HG03280 (cell line): ENCODE data around the gene BHLHE40.
A peak's percentile ranks its signal among the peaks of the same experiment; 100 is the strongest.
"Not testable (repeated sequence)": the region's sequence is repeated elsewhere in the genome, so short reads cannot be mapped to it uniquely, and the experiment has no call there.

Experiments used
- ATAC-seq: cut with Tn5 transposase; IDR thresholded peaks from one replicate; pipeline ENCODE4 v1.9.1; 2021; ENCODE audit warnings: mild to moderate bottlenecking, moderate library complexity; ENCODE audit not compliant: unreplicated experiment

BHLHE40 gene

DNA sequence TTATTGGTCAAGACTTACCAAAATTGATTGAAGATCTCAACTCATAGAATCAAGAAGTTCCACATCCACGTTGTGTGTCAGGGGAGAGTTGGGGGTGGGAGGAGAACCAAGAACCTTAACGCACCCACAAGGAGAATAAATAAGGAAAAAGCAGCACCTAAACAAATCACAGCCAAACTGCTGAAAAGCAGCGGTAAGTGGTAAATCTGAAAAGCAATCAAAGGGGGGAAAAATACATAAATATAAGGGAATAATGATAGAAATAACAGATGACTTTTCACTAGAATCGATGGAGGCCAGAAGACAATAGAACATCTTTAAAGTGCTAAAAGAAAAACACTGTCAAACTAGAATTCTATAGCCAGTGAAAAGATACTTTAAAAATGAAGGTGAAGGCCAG, 20.1 kb upstream of the BHLHE40 start:
- ATAC-seq = no peak

DNA sequence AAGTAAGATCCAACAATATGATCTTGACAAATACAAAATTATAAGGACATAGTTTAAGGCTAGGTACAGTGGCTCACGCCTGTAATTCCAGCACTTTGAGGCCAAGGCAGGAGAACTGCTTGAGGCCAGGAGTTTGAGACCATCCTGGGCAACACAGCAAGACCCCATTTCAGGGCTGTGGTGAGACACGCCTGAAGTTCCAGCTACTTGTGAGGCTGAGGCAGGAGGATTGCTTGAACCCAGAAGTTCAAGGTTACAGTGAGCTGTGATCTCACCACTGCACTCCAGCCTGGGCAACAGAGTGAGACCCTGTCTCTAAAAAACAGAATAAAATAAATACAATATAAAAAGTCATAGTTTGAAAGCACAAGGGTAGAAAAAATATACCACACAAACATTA, 17.4 kb upstream of the BHLHE40 start:
- ATAC-seq = not testable (repeated sequence)

DNA sequence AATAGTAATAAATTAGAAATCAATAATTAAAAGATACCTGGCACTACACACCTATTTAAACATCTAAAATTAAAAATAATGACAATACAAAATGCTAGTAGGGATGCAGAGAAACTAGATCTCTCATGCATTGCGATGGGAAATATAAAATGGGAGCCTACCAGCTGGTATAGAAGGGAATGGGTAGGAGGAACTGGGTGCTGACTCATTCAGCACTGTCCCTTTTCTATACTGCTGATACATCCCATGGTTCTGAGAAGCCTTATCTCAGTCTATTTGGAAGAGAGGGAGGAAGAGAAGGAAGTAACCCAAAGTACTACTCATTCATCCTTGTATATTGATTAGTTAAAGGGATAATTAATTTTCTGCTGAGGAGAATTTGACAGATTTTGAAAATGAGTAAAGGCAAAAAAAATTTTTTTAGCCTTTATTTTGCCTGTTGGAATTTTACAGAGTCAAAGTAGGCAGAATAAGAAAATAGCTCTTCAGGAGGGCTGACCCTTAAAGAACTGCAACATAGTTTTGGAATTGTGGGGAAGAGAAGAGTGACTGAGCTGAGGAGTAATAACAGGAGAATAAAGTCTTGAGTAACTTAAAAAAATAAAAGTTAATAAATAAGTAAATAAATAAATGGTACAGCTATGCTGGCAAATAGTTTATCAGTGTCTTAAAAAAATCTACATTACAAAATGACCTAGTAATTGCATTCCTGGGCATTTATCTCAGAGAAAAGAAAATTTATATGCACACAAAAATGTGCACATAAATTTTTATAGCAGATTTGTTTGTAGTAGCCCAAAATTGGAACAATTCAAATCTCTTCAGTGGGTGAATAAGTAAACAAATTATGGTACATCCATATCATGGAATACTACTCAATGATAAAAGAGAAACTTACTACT, 15.3 kb upstream of the BHLHE40 start:
- ATAC-seq = no peak

DNA sequence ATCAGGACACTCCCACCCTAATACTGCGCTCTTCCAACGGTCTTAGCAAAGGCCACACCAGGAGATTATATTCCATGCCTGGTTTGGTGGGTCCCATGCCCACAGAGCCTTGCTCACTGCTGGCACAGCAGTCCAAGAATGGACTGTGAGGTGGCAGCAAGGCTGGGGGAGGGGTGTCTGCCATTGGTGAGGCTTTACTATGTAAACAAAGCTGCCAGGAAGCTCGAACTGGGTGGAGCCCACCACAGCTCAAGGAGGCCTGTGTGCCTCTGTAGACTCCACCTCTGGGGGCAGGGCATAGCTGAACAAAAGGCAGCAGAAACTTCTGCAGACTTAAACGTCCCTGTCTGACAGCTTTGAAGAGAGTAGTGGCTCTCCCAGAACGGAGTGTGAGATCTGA, 13.2 kb upstream of the BHLHE40 start:
- not testable (repeated sequence) for ATAC-seq

DNA sequence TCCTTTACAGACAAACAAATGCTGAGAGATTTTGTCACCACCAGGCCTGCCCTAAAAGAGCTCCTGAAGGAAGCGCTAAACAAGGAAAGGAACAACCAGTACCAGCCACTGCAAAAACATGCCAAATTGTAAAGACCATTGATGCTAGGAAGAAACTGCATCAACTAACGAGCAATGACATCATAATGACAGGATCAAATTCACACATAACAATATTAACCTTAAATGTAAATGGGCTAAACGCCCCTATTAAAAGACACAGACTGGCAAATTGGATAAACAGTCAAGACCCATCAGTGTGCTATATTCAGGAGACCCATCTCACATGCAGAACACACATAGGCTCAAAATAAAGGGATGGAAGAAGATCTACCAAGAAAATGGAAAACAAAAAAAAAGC, 11.6 kb upstream of the BHLHE40 start:
- ATAC-seq = not testable (repeated sequence)

DNA sequence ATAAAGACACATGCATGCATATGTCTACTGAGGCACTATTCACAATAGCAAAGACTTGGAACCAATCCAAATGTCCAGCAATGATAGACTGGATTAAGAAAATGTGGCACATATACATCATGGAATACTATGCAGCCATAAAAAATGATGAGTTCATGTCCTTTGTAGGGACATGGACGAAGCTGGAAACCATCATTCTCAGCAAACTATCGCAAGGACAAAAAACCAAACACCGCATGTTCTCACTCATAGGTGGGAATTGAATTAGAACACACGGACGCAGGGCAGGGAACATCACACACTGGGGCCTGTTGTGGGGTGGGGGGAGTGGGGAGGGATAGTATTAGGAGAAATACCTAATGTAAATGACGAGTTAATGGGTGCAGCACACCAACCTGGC, 7.8 kb upstream of the BHLHE40 start:
- not testable (repeated sequence) for ATAC-seq

DNA sequence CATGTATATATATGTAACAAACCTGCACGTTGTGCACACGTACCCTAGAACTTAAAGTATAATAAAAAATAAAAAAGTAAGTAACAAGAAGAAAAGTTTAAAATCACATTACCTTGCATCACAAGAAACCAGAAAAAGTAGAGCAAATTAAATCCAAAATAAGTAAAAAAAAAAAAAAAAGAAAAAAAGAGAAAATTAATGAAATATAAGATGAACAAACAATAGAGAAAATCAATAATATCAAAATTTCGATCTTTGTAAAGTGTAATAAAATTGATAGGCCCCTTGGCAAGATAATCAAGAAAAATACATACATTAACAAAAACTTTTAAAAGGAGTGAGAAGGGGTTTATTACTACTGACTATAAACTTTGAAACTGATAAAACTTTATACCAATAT, 7.4 kb upstream of the BHLHE40 start:
- ATAC-seq = no peak

DNA sequence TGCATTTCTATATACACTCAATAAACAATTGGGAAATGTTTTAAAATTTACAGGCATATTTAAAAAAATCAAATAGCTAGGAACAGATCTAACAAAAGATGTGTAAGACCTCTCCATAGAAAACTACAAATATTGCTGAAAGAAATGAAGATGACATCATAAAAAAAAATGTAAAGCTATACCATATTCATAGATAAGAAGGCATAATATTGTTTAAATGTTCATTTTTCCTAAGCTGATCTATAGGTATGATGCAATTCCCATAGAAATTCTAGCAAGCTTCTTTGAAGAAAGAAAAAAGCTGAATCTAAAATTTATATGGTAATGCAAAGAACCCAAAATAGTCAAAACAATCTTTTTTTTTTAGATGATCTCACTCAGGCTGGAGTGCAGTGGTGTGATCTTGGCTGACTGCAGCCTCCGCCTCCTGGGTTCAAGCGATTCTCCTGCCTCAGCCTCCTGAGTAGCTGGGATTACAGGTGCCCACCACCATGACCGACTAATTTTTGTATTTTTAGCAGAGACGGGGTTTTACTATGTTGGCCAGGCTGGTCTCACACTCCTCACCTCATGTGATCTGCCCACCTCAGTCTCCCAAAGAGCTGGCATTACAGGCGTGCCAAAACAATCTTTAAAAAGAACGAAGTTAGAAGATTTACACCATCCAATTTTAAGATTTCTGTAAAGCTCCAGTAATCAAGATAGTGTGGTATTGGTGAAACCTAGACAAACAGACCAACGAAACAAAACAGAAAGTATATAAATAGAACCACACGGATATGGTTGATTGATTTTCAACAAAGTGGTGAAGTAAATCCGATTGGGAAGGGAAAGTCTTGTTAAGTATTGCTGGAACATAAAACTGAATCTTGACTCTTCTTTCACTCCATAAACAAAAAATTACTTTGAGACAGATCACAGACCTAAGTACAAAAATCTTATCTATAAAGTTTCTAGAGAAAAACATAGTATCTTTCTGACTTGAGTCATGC, 6.3 kb upstream of the BHLHE40 start:
- ATAC-seq = peak; percentile 36

DNA sequence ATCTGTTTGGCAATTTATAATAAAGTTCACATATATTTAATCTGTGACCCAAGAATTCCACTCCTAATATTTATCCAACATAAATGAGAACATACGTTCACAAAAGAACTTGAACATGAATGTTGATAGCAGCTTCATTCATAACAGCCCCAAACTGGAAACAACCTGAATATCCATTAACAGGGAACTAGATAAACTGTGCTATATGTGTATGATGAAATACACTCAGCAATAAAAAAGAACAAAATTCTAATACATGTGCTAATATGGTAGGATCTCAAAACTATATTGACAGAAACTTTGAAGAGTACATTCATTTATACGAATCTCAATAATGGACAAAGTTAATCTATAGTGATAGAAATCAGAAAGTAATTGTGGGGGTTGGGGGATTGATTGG, 5.1 kb upstream of the BHLHE40 start:
- ATAC-seq = no peak

DNA sequence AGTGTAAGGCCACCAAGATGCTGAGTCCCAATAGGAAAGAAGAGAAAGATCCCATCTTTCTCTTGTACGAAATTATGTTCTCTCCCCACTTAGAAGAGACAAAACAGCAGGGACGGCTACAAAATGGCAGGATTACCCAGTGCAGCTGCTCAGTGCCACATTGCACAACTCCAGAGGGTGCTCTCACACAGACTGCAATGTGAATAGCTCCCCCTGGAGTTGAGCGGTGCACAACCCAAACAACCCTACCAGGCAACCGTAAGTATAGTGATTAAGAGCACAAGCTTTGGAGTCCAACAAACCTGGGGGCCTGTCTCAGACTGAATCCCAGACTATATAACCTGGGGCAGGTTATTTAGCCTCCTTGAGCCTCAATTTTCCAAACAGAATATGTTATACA, 3.1 kb upstream of the BHLHE40 start:
- ATAC-seq = no peak

DNA sequence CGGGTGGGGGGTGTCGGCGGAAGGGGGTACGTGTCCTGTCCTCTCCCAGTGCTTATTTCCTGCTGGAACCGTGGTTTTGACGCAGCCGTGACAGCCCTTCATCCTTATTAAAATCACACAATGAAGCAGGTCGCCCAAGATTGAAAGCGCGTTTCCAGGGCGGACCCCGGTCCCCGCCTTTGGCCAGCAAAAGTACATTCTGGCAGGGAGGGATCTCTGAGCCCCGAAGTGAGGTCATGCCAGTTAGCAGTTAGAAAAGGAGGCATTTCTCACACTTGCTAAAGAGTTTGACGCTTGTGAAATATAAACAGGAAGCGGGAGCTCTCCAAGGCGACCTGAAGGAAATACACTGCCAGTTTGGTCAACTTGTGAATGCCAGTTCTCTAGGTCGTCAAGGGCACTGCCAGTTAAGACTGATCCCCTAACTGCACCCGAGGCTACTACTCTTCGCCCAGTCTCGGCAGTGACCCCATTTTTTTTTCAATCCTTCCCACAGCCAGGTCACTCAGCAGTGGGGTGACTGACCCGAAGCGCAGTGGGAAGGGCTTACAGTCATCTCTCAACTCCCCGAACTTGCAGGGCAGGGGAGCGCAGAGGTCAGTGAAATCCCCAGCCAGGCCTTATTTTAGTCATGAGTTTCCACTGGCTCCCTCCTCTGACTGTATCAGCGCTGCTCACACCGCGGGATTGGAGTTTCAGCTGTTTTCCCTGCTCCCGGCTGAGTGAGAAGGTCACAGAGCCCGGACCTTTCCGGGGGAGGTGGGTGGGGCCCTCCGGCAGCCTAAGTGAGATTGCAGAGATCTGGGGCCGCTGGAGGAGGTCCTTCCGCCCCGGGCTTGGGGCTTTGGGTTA, 2.0 kb upstream of the BHLHE40 start:
- peak; percentile 30 for ATAC-seq

DNA sequence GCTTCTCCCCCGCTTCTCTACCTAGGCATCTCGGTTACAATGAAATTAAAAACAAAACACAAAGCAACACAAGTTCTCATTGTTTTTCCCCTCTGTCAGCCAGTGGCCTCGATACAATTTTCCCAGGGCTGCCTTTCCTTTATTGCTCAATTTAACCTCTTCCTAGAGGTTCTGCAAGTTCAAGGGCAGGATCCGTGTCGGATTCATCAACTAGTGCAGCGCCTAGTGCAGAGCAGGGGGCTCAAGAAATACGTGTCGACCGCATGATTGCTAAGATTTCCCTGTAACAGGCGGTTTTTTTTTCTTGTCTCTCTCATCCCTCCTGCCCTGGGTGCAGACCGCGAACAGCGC, 1.4 kb upstream of the BHLHE40 start:
- no peak for ATAC-seq

DNA sequence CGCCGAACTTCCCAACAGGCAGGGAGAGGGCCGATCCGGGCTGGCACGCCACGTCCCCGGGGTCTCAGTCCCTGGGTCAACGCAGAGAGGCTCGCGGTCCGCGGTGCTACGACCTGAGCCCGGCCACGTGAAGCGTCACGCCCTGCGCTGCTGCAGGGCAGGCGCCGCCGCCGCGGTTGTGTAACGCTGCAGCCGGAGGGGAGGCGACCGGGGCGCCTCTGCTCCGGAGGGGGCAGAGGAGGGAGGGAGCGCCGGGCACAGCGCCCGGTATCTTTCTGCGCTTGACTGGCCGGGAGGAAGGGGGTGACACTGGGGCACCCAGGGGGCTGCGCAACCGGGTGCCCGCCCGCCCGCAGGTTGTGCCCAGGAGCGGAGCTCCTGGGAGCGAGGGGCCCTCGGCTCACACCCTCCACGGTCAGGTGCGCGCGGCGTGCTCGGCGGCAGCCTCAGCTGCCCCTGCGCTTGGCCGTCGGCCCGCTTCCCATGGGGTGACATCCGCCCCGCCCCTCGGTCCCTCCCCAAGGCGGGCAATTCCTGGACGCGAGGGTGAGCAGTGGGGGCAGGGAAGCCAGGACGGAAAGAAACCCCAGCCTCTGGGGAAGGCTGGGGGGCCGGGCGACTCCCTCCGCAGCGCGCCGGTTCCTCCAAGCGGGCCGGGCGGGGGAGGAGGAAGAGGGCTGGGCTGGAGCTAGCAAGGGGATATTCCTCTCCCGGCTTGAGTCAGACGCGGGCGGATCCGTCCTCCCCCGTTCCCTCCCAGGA, 852 bp upstream of the BHLHE40 start:
- peak; percentile 41 for ATAC-seq

DNA sequence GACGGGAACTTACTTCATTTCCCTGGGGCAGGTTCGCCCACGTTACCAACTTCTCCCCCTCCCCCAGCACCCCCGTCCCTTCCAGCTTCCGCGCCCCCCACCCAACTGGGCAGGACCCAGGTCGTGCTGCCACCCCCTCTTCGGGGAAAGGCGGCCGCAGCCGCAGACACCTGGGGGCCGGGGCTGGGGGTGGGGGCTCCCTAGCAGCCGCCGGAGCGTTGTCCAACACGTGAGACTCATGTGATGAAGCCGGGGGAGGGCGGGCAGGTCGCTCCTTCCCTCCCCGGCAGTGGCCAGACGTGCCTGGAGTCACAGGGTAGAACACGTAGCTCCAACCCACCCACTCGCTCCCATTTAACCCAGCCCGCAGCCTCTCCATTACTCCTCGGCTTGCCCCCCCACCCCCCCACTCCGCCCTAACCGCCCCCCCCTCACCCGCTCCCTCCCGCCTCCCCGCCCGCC, 240 bp upstream of the BHLHE40 start:
- peak; percentile 44 for ATAC-seq

DNA sequence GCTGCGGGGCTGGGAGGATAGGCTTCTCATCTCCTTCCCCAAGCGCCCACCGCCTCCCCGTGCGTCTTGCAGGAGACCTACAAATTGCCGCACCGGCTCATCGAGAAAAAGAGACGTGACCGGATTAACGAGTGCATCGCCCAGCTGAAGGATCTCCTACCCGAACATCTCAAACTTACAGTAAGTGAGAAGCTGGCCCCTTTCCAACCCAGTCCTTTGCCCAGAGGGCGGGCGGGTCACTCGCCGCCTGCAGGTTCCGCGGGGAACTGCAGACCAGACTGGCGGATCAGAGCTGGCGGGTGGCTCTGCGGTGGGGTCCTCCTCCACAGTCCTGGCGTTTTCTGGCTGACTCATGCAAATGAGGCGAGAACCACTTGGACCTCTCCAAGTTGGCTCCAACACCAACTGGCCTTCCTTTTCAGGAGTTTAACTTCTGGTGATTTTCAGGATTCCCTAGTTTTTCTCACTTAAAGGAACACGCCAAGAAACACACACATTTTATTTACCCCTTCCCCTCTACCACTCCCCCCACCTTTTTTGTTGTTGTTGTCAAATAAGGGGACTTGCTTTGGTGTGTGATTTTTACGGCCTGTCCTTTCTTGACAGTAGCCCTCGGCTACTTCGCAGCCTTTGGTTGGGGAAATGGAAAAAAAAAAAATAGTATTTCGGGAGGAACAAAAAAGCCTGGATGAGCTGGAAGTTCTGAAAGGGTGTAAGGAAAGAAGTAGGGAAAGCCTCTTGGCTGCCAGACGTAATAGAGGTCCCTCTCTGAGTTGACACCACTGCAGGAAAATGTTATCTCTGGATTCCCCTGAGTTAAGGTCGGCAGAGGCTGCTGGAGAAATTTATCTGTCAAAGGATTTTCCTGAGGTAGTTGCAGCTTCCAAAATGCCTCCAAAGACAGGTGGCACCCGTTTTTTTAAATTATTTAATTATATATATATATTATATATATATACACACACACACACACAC, 1.3 kb downstream of the BHLHE40 start:
- ATAC-seq = peak; percentile 12

DNA sequence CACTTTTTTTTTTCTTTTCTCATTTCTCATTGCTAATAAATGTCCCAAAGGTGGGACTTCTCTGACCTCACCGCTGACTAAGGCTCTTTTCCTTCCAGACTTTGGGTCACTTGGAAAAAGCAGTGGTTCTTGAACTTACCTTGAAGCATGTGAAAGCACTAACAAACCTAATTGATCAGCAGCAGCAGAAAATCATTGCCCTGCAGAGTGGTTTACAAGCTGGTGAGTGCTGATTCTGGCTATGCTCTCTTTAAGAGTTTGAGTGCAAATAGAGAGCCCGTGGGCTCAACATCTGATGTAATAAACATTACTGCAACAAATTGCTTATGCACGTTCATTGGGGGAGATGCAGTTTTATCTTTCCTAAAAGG, 2.0 kb downstream of the BHLHE40 start:
- no peak for ATAC-seq

DNA sequence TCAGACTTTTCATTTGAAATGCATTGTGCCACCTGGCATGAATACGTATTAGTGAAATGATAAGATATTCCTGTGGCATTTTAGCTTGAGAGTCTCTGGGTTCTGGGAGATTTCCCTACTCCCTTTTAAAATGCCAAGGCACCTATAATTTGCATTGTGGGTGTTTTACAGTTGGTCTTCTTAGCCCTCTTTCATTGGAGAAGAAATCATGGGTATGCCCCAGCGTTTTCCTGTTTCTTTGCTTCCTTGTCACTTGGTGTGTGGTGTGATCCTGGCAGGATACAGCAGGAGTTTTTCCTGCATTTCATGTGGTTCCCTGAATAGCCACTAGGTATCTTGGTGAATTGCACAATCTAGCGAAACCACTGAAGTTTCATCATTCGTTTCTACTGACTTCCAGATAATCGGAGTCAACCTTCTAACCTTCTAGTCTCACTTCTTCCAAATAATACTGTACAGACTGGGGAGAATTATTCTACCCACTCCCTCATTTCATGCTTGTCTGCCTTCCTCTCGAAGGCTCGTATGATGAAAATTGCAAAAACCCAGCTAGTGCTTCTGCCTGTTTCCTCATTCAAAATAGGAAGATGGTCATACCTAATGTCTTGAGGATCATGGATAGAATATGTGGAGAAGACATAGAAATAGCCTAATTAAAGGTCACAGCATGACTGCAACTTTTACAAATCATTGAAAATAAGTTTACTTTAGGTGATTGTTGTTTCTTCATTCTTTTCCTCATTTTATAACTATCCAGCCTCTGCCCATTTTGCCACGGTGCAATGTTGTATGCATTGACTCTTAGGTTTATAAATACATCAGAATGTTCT, 2.6 kb downstream of the BHLHE40 start:
- no peak for ATAC-seq
